HL-60 (cell line): ENCODE results near the gene ZNF557.

Source experiments
- CTCF ChIP-seq: IDR thresholded peaks from one replicate; pipeline ENCODE4 v1.5.1; 2011; ENCODE audit warnings: low read length, control low read depth, inconsistent platforms; ENCODE audit not compliant: insufficient read depth
- GABPA ChIP-seq: IDR thresholded peaks from 2 replicates; pipeline ENCODE4 v1.6.1; 2012; ENCODE audit warnings: low read depth
- POLR2AphosphoS5 ChIP-seq: IDR thresholded peaks from 2 replicates; pipeline ENCODE4 v1.6.1; 2012; ENCODE audit warnings: low read depth
- SPI1 ChIP-seq: IDR thresholded peaks from 2 replicates; pipeline ENCODE4 v1.6.1; 2012; ENCODE audit warnings: low read depth, mild to moderate bottlenecking, borderline replicate concordance
- TF ChIP-seq, protein P1 (sequence below): IDR thresholded peaks from 2 replicates; pipeline ENCODE4 v1.6.1; 2012; ENCODE audit warnings: low read depth; ENCODE audit not compliant: insufficient replicate concordance

GRCh38 chr19:7083076-7083956 is 13.8 kb downstream of the ZNF557 start:
- TF ChIP-seq, protein P1, sequence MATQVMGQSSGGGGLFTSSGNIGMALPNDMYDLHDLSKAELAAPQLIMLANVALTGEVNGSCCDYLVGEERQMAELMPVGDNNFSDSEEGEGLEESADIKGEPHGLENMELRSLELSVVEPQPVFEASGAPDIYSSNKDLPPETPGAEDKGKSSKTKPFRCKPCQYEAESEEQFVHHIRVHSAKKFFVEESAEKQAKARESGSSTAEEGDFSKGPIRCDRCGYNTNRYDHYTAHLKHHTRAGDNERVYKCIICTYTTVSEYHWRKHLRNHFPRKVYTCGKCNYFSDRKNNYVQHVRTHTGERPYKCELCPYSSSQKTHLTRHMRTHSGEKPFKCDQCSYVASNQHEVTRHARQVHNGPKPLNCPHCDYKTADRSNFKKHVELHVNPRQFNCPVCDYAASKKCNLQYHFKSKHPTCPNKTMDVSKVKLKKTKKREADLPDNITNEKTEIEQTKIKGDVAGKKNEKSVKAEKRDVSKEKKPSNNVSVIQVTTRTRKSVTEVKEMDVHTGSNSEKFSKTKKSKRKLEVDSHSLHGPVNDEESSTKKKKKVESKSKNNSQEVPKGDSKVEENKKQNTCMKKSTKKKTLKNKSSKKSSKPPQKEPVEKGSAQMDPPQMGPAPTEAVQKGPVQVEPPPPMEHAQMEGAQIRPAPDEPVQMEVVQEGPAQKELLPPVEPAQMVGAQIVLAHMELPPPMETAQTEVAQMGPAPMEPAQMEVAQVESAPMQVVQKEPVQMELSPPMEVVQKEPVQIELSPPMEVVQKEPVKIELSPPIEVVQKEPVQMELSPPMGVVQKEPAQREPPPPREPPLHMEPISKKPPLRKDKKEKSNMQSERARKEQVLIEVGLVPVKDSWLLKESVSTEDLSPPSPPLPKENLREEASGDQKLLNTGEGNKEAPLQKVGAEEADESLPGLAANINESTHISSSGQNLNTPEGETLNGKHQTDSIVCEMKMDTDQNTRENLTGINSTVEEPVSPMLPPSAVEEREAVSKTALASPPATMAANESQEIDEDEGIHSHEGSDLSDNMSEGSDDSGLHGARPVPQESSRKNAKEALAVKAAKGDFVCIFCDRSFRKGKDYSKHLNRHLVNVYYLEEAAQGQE: no peak
- TF ChIP-seq CTCF (no peak), GABPA (no peak), POLR2AphosphoS5 (peak; percentile 67), SPI1 (no peak)
